K562 (cell line): ENCODE results near the gene USP43.

Source experiments
- KDM1A ChIP-seq, 2 experiments: fragments of 450-650 bp; IDR thresholded peaks; 2 replicates each; pipeline ENCODE4 v1.6.1; 2016; ENCODE audit warnings: mild to moderate bottlenecking in 2 of 2
- RAD21 ChIP-seq, 2 experiments: fragments of 250-450 bp in 1 of 2; fragments of 450-650 bp in 1 of 2; sonication (Bioruptor Pico) in 1 of 2; formaldehyde crosslinking in 1 of 2; IDR thresholded peaks in 1 of 2; conservative IDR thresholded peaks in 1 of 2; 2 replicates each; pipeline versions ENCODE4 v1.4.0 to v1.8.0; 2020 to 2022; ENCODE audit warnings: mild to moderate bottlenecking in 2 of 2, moderate library complexity in 1 of 2
- RFX5 ChIP-seq: IDR thresholded peaks from 2 replicates; pipeline ENCODE4 v1.6.1; 2011; ENCODE audit warnings: low read depth, mild to moderate bottlenecking, improper control_type of control experiment, low read length
- SAP30 ChIP-seq: fragments of 200-600 bp; sonication (generic); IDR thresholded peaks from 2 replicates; pipeline ENCODE4 v1.6.1; 2012; ENCODE audit warnings: borderline replicate concordance, low read depth, mild to moderate bottlenecking, moderate library complexity, low read length, control low read depth, inconsistent platforms; ENCODE audit not compliant: insufficient read depth, poor library complexity, severe bottlenecking
- ZKSCAN8 ChIP-seq: fragments of 200-800 bp; sonication (Bioruptor generic); IDR thresholded peaks from 2 replicates; pipeline ENCODE4 v1.6.1; 2016; ENCODE audit warnings: missing genetic modification characterization, missing compliant biosample characterization
- TF ChIP-seq, protein P1 (sequence below), 3 experiments: IDR thresholded peaks in 2 of 3; conservative IDR thresholded peaks in 1 of 3; 2 replicates each; pipeline ENCODE4 v1.5.1; 2011 to 2012; ENCODE audit warnings: low read length in 3 of 3, mild to moderate bottlenecking in 3 of 3, control low read depth in 2 of 3, improper control_type of control experiment in 1 of 3, inconsistent platforms in 1 of 3, low read depth in 1 of 3, mixed read lengths in 1 of 3, moderate library complexity in 1 of 3; ENCODE audit not compliant: insufficient read depth in 2 of 3

DNA sequence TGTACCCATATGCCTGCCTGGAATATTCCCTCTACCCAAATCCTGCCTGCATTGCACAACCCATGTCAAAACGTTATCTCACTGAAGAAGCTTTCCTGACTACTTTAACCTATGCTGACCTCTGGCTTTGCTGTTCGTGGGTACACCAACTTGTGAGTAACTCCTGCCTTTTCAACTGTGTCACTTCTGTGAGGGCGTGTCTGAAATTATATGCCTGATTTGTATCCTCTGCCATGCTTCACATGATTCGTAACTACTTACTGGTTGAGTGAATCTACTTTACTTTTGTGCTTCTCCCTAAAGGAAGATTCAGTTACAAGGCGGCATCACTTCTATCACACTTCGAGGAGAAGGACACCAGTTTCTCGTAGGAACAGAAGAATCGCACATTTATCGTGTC lies 33.3 kb upstream of the USP43 start:
- no peak for TF ChIP-seq SAP30
- no peak for TF ChIP-seq ZKSCAN8 (CRISPR knock-in tag)
- no peak for TF ChIP-seq RAD21 (CRISPR knock-in tag; conservative IDR thresholded peaks at IDR 0.05 in 1 of 2, IDR thresholded peaks at IDR 0.05 in 1 of 2)
- TF ChIP-seq, protein P1, sequence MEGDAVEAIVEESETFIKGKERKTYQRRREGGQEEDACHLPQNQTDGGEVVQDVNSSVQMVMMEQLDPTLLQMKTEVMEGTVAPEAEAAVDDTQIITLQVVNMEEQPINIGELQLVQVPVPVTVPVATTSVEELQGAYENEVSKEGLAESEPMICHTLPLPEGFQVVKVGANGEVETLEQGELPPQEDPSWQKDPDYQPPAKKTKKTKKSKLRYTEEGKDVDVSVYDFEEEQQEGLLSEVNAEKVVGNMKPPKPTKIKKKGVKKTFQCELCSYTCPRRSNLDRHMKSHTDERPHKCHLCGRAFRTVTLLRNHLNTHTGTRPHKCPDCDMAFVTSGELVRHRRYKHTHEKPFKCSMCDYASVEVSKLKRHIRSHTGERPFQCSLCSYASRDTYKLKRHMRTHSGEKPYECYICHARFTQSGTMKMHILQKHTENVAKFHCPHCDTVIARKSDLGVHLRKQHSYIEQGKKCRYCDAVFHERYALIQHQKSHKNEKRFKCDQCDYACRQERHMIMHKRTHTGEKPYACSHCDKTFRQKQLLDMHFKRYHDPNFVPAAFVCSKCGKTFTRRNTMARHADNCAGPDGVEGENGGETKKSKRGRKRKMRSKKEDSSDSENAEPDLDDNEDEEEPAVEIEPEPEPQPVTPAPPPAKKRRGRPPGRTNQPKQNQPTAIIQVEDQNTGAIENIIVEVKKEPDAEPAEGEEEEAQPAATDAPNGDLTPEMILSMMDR (IDR thresholded peaks at IDR 0.05 in 2 of 3, conservative IDR thresholded peaks at IDR 0.05 in 1 of 3; ENCODE audit: insufficient read depth in 2 of 3, low read depth in 1 of 3, low read length in 3 of 3), result no peak
- no peak for TF ChIP-seq KDM1A (IDR thresholded peaks at IDR 0.05)
- no peak for TF ChIP-seq RFX5
